NCI-H2107 treated with DMSO at 0.1 percent for 48 hours (cell line): ENCODE measurements around the gene POLD3.
"Not testable (repeated sequence)": the region's sequence is repeated elsewhere in the genome, so short reads cannot be mapped to it uniquely, and the experiment has no call there.

ENCODE experiments used
- DNase-seq: peaks from one replicate; lab custom pipeline; 2025; ENCODE audit not compliant: unreplicated experiment; lab: John Stamatoyannopoulos, UW

Gene POLD3

DNA sequence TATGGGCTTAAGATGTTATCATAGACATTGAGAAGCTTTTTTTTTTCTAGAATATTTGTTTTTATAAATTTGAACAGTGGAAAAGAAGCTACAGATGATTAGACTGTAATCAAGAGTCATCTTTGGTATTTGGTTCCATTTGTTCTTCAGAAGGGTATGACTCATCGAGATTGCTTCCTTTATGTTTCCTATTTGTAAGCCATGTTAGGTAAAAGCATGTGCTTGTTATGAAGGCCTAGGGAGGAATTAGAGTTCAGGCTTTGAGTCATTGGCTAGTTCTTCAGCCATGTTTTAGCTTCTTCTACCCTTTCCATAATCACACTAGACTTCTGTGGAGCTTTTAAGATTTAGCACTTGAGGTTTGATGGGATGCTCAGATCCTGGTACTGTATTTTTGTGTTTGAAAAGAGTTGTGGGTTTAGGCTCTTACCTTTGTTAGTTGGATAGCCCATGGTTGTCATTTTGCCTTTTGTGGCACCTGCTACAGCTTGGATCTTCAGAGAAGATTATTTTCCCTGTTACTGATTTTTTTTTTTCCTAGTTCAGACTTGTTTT lies 44.3 kb downstream of the POLD3 start:
- DNase-seq, result no peak

DNA sequence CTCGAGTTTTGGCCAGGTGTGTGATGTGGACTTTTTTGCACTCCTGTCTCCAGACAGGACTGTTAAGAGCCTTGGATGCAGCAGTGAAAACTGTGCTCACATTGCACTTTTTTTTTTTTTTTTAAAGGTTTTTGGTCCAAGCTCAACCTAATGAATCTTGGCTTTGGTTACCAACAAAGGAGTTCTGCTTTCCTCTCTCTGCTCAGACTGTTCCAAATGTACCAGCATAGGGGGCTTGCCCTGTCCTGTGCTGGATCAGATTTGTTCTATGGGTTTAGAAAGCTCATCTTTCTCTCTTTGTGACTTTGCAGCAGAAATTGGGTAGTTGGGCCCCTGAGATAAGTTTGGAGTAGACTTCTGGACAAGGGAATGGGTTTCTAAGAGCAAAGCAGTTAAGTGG lies 45.3 kb downstream of the POLD3 start:
- no peak for DNase-seq

DNA sequence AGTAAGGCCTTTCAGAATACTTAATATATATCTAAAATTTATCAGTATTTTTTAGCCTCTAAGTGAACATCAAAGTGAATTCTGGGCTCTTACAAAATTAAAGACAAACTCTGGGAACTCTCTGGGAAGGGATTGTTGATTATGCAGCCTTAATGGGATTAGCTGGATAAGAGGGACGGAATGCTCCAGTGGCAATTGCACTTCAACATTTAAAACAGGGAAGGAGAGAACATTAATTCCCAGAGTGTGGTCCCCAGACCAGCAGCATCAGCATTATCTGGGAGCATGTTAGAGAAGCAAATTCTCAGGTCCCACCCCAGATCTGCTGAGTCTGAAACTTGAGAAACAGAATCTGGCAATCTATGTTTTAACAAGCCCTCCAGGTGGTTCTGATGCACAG lies 46.5 kb downstream of the POLD3 start:
- no peak for DNase-seq

DNA sequence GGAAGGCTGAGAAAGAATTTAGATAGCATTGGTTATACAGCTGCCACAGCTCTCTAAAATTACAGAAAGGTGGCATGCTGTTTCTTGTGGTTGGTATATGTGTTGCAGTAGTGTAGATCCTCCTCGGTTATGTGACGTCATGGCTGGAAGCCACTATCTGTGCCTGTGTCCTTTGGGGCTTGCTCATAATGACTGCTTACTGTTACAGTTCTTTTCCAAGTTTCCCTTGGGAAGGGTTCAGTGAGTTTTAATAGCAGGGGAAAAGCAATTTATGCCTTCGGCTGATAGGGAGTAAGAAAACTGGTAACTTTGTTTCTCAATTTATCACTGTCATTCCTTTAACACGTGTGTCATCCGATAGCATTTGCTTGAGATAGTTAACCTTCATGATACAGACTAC lies 47.2 kb downstream of the POLD3 start:
- peak; percentile 30 for DNase-seq

DNA sequence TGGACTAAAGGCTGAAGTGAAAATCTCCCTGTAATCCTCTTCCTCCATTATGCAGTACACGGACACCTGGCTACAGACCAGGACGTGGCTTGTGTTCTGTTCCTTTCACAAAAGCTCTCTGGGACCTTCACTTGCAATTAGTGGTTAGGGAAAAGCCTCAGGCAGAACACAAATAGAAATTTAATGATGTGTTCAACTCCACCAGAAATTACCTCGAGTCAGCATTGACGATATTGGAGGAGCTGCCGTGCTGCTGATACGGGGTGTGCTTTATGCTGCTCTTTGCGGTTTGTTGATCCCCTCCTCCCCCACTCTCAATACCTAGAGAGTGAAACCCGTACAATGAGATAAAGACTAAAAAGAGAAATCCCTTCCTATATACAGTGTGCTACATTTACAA lies 48.9 kb downstream of the POLD3 start:
- peak; percentile 94 for DNase-seq

DNA sequence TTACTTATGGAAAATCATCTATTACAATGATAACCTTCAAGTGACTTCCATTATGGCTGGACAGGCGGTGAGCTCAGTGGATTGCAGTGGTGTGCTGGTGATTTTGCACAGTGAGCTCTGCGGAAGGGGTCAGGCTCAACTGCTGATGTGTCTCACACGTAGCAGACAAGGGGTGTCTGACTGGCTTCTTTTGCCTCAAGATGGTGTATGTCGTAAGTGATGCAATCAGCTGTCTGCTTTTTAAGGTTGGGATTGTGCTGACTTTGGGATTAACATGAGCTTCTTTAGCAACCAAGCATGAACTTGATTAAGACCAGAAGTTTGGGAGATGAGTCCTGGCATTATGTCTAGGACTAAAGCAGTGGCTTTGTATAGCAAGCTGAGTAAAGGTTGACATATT lies 49.5 kb downstream of the POLD3 start:
- no peak for DNase-seq

DNA sequence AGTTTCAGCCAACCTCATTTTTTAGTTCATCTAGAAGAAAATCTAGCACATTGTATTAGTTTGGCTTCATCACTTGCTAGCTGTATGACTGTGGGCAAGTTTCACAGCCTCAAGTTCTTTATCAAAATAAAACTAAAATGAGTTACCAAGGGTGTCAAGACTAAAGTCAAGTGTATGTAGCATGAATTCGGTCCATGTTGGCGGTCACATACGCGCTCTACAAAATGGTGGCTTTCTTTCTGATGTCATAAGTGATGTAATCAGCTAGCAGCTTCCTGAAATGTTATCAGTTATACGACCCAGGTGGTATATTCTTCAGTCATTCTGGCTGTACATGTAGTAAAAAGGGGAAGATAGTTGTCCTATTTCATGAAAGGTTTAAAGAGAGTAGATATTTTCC lies 50.5 kb downstream of the POLD3 start:
- DNase-seq, result no peak

DNA sequence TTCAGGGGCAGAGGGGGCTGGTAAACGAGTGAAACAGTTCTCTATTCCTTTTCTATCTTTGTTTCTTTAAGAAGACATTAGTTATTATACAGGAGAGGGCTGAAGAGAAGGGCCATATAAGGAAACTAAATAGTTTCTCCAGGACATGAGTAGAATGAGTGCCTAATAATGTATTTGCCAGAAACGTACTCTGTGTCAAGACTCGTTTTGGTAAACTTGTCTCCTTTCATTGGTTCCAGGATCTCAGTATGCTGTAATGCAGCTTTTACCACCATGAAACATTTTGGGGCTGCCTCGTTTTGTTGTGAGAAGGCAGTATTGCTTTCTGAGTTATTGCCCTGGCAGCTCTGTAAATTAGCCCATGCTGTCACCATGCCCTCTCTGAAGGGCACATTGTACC lies 51.7 kb downstream of the POLD3 start:
- no peak for DNase-seq

DNA sequence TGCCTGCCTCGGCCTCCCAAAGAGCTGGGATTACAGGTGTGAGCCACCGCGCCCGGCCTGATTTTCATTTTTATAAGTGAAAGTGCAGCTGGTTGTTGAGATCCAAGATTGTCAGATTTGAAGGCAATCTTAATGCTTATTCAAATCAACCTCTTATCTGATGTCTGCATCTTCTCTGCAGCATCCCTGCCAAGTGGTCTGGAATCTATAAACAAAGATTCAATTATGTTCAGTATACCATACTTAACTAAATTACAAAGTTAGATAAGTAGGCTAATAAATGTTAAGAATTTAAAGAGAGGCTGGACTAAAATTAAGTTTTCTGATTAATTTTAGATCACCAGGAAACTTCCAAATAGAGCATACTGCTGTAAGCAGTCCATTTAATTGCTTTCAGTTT lies 53.8 kb downstream of the POLD3 start:
- DNase-seq, result no peak

DNA sequence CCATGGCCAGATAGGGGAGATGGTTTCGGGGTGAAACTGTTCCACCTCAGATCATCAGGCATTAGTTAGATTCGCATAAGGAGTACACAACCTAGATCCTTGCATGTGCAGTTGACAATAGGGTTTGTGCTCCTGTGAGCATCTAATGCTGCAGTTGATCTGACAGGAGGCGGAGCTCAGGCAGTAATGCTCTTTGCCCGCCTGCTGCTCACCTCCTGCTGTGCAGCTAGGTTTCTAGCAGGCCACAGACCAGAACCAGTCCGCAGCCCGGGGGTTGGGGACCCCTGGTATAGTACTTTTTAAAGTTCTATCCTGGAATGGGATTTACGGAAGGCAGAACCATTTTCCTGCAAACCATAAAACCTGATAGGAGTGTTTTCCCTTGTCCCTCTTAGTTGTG lies 54.6 kb downstream of the POLD3 start:
- DNase-seq, result no peak

DNA sequence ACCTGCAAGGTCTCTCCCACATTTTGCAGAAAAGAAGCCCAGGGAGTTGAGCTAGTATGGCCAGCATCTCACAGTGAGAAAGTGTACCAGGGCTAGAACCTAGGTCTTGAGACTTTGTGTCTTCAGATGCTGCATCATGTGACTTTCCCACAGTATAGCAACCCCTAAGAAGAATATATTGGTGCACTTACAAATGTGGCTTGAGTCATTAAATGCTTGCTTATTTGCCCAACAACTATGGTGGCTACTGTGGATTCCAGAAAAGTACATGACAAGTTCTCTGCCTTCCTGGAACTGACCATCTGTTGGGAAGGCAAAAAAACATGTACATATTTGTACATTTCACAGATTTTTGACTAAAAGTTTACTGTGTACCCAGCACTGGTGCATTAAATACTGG lies 55.0 kb downstream of the POLD3 start:
- no peak for DNase-seq

DNA sequence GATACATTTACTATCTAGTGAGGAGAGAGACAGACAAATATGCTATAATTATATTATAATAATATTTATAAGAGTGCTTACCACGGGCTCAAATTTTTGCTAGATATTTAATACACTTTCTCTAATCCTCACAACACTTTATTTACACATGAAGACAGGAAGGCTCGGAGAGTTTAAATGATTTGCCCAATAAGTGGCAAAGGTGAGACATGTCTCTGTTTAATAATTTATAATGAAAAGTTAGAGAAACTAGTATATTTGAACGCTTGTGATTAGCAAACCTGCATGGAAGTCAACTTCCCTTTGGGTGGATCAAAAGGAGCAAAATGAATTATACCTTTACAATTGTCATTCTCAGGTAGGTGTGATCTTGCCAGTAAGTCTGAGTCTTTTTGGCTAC lies 55.4 kb downstream of the POLD3 start:
- no peak for DNase-seq

DNA sequence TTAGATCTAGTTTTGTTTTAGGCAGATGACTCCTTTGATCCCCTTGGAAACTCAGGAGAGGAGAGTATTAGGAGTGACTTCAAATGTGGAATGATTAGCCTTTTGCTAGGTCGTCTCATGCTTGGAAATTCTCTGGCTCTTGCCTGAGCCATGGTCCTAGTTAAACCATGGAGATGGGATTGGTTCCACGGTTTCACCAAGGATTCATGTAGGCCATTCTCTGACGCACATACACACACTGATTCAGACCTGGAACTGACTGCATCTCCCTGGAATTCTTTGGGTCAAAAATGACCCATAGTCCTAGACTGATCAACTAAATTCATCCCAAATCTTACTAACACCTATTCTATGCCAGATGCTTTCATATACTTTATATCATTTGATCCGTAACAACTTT lies 56.5 kb downstream of the POLD3 start:
- DNase-seq, result no peak

DNA sequence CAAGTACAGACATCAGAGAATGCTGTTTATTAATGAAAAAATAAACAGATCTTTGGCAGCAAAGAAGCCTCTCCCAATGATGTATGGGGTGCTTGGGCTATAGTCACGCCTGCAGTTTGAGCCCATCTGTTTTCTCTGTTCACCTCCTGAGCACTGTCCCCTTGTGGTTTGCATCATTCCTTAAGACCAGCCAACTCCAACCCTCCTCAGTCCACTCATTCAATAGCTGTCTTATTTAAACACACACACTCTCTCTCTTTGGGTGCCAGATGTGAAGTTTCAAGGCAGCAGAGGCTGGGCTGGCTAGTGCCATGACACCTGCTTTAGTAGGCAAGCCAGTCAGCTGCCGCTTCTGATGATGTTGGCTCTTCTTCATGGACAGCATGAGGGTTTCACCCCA lies 58.1 kb downstream of the POLD3 start:
- DNase-seq, result no peak

DNA sequence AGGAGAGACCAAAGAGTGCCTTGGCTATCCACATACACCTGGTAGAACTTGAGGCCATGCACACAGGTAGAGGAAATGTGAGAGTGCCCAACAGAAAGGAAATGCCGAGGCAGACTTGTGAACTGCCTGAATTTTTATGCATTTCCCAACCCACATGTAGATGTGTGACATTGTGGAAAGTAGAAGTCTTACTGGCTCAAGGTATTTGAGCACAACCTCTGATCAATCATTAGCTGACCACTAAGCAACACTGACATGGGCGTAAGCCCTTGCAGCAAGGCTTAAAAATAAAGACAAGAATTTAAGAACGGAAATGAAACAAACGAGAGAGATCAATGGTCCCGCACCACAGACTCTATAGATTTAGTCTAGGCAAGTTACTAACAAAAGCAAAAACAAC lies 62.6 kb downstream of the POLD3 start:
- DNase-seq, result no peak

DNA sequence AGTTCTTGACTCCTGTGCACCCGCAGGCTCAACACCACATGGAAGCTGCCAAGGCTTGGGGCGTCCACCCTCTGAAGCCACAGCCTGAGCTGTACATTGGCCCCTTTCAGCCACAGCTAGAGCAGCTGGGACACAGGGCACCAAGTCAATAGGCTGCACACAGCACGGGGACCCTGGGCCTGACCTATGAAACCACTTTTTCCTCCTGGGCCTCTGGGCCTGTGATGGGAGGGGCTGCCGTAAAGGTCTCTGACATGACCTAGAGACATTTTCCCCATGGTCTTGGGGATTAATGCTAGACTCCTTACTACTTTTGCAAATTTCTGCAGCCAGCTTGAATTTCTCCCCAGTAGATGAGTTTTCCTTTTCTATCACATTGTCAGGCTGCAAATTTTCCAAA lies 66.7 kb downstream of the POLD3 start:
- not testable (repeated sequence) for DNase-seq

DNA sequence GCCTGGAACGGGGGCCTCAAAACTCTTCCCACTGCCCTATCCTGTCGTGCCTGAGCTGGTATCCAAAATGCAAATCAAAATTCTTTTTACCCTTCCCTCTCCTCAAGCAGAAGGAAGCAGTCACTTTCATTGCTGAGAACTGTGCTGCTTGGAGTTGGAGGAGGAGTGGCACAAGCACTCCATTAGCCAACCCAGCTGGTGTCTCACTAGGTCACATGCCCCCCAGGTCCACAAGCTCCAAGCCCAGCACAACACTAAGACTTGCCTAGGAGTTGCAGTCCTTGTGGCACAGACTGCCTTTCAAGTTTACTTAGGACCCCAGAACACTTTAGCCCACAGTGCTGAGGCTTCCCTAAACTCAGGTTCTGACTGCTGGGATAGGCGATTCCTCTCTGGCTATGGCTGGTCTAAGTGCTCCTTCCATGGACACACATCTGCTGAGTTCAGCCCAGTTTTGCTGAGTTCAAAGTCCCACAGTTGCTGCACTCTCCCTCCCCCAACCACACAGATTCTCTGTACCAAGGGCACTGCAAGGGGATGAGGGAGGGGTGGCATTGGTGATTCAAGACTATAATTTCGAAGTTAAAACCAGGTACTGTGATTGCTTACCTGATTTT lies 70.2 kb downstream of the POLD3 start:
- no peak for DNase-seq

DNA sequence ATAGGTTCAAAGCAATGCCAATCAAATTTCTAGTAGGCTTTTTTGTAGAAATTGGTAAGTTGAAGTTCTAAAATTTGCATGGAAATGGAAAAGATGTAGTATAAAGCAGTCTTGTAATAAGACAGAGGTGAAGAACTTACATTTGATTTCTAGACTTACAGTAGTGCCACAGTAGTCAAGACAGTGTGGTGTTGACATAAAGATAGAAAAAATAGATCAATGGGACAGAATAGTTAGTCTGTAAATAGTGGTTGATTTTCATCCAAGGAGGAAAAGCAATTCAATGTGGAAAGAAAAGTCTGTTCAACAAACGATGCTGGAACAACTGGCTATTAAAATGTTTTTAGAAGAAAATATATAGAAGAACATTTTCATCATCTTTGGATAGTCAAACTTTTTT lies 70.9 kb downstream of the POLD3 start:
- DNase-seq, result no peak

DNA sequence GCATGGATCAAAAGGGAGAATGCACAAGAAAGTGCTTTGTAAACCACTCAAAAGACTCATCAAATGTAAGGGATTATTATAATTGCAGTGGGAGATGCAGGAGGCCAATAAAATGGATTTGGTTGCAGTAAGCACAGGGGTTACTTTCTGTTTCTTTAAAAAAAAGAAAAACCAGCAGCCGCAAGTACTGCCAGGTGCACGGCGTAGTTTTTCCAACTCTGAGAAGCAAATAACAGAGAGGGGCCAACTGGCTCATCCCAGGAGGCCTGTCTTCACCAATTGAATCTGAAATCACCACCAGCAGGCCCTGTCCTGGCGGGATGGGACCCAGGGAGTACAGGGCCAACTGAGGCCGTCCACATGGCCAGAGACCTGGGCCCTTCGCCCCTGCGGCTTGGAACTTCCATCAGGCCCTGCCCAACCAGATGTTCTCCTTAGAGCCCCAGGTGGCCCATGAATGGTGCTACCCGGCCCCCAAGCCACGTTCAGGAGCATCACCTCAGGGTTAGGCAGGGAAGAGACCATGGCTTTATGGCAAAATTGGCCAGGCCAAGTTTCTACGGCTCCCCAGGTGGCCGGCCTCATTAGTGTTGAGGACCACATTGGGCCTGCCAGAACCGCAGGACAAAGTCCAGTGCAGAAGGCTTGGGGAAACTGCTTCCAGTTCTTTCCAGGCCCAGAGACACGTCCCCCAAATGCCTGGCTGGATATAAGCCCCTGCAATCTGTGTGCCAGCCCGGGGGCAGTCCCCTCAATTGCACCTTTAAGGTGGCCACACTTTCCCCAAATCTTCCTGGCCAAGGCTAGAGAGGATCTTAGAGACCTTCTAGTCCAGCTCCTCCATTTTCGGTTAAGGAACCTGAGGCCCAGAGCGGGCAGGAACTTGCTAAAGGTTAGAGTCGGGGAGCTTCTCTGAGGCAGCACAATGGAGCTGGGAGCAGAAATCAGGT lies 77.1 kb downstream of the POLD3 start:
- DNase-seq, result no peak

DNA sequence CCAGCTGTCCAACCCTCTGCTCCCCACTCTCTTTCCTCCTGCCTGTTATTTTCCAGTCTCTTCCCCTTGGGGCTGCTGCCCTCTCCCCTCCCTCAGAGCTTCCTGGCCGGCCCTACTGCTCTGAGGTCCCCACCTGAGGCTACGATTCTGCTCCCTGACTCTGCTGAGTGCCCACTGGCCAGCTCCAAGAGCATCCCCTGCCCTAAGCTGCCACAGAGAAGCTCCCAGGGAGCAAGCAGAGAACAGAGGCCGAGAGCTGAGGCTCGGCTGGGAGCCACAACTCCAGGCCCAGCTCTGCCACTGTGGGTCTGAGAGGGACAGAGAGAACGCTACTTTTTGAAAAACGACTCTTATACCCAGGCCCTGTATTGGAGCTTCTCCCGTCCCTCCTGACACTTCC lies 77.8 kb downstream of the POLD3 start:
- no peak for DNase-seq

DNA sequence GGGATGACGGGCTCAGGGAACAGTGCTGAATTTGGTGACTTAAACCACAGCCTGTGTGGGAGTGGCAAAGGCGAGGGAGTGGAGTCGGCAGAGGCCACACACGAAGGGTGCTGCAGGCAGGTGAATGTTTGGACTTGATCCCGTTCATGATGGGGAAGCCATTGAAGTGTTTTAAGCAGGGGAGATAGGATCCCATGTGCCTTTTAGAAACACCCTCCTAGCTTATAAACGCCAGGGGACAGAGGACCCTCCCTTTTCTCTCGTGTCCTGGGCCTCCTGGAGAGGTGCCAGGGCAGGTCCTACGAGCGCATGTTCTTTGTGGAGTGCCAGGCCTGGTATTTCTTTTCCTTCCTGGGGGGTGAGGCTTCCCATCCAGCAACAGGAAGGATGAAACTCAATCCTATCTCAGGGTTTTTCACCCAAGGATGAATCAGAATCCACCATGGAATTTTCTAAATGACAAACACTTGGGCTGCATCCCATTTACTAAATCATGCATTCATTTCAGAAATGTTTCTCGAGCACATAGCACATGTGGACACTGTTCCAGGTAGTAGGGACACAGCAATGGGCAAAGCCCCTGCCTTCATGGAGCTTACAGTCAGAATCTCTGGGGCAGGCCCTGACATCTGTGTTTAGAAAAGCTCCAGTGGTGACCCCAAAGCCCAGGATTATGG lies 79.3 kb downstream of the POLD3 start:
- no peak for DNase-seq
